GM19452 (cell line): ENCODE results near the gene KCNQ4.

ENCODE experiments used
- ATAC-seq: cut with Tn5 transposase; IDR thresholded peaks from one replicate; pipeline ENCODE4 v1.9.1; 2021; ENCODE audit not compliant: unreplicated experiment

KCNQ4 gene

GRCh38 chr1:40754201-40754600, 29.4 kb upstream of the KCNQ4 start:
- ATAC-seq = no peak

- no peak for ATAC-seq
These were observed 28.5 kb upstream of the KCNQ4 start for GRCh38 chr1:40755067-40755466.

GRCh38 chr1:40756523-40756922, 27.1 kb upstream of the KCNQ4 start:
- no peak for ATAC-seq

GRCh38 chr1:40757084-40757483, 26.5 kb upstream of the KCNQ4 start:
- no peak for ATAC-seq

GRCh38 chr1:40758004-40758403, 25.6 kb upstream of the KCNQ4 start:
- no peak for ATAC-seq

- no peak for ATAC-seq
These were observed 24.8 kb upstream of the KCNQ4 start for GRCh38 chr1:40758578-40759343.

- no peak for ATAC-seq
These were observed 22.6 kb upstream of the KCNQ4 start for GRCh38 chr1:40760984-40761383.

GRCh38 chr1:40762144-40762923, 21.3 kb upstream of the KCNQ4 start:
- no peak for ATAC-seq

- ATAC-seq = no peak
These were observed 19.6 kb upstream of the KCNQ4 start for GRCh38 chr1:40763742-40764532.

GRCh38 chr1:40764981-40765380, 18.6 kb upstream of the KCNQ4 start:
- no peak for ATAC-seq

GRCh38 chr1:40766017-40766416, 17.6 kb upstream of the KCNQ4 start:
- ATAC-seq = no peak

GRCh38 chr1:40766560-40766959, 17.0 kb upstream of the KCNQ4 start:
- ATAC-seq = no peak

- no peak for ATAC-seq
These were observed 15.2 kb upstream of the KCNQ4 start for GRCh38 chr1:40768146-40768990.

- no peak for ATAC-seq
These were observed 13.8 kb upstream of the KCNQ4 start for GRCh38 chr1:40769815-40770214.

GRCh38 chr1:40770296-40771070, 13.1 kb upstream of the KCNQ4 start:
- no peak for ATAC-seq

GRCh38 chr1:40772146-40772955, 11.2 kb upstream of the KCNQ4 start:
- no peak for ATAC-seq

- ATAC-seq = no peak
These were observed 9.8 kb upstream of the KCNQ4 start for GRCh38 chr1:40773748-40774265.

GRCh38 chr1:40774266-40774998, 9.2 kb upstream of the KCNQ4 start:
- no peak for ATAC-seq
